Measurements from ENCODE around the gene PXK. TPM values are rescaled to one million over a fixed set of nuclear protein-coding genes. Genes with fewer than 3 reads are reported as not detected.

Gene PXK
- total and polyA plus RNA-seq, 7 experiments from 2014 or later: 17.3 to 38.9 (median 23.1) TPM

- Histone ChIP-seq H3K27me3 (ENCODE audit: control insufficient read depth in 2 of 2, insufficient read depth in 2 of 2, low read length in 2 of 2) (no peaks in the 10 kb centered on the region), H3K9me3 (ENCODE audit: control insufficient read depth in 2 of 3, low read length in 3 of 3) (no peaks in the 10 kb centered on the region), H3K36me3 (ENCODE audit: control insufficient read depth in 2 of 3, insufficient read depth in 3 of 3, low read length in 3 of 3) (peaks cover 32 to 87% (median 48%) of the 10 kb centered on the region in 3 experiments), H3K4me1 (ENCODE audit: control insufficient read depth in 2 of 2, insufficient read depth in 2 of 2, low read length in 2 of 2) (peaks cover 9 to 11% of the 10 kb centered on the region in 2 donors), H3K4me3 (ENCODE audit: low read length) (no peak overlapping the region), H3K27ac (ENCODE audit: low read depth, low read length) (no peak overlapping the region)
- intact Hi-C loops (cut with micrococcal nuclease): no loop called here
- Mint-ChIP-seq H3K9me3 (no peaks in the 10 kb centered on the region), H3K4me1 (peaks cover 7 to 20% (median 11%) of the 10 kb centered on the region in 7 donors), H3K4me3 (no peak overlapping the region), H3K36me3 (peaks cover 10 to 35% (median 18%) of the 10 kb centered on the region in 5 donors), H3K27ac (peak overlapping the region in 2 of 9 donors; percentile 7 to 62), H3K27me3 (no peaks in the 10 kb centered on the region)
- DNase-seq (no peak), ATAC-seq (no peak)
- ChIA-PET POLR2A (interaction anchor here (0.6 to 1.7 kb wide), 3 partner anchors 10 to 871 kb away, joined by 3 read pairs; no protein-coding TSS in a partner anchor), CTCF (interaction anchor here (1.4 kb wide), 1 partner anchor 14 kb away, joined by 3 read pairs; no protein-coding TSS in a partner anchor)
Observed at GRCh38 chr3:58427661-58428361, 95.1 kb downstream of the PXK start.

- no peaks in the 10 kb centered on the region for H3K9me3 ChIP-seq (ENCODE audit: control insufficient read depth in 2 of 3, low read length in 3 of 3)
- CTCF ChIA-PET: interaction anchor here (0.6 to 1.6 kb wide), 4 partner anchors 10 to 192 kb away, joined by 3 to 6 read pairs (median 3); partner anchors contain the start of gene ABHD6
- Mint-ChIP-seq H3K36me3 (peaks cover 9 to 32% (median 12%) of the 10 kb centered on the region in 5 donors), H3K4me3 (no peak overlapping the region), H3K9me3 (no peaks in the 10 kb centered on the region), H3K27ac (no peak overlapping the region), H3K27me3 (no peaks in the 10 kb centered on the region), H3K4me1 (peaks cover 15 to 36% (median 26%) of the 10 kb centered on the region in 7 donors)
- no peak overlapping the region for H3K27ac ChIP-seq (ENCODE audit: low read depth, low read length)
- no peak overlapping the region for H3K4me3 ChIP-seq (ENCODE audit: low read length)
- POLR2A ChIA-PET: interaction anchor here (0.6 to 1.7 kb wide), 4 partner anchors 8 to 123 kb away, joined by 3 to 4 read pairs (median 4); partner anchors contain the start of gene HTD2
- H3K27me3 ChIP-seq (ENCODE audit: control insufficient read depth in 2 of 2, insufficient read depth in 2 of 2, low read length in 2 of 2): no peaks in the 10 kb centered on the region
- H3K4me1 ChIP-seq (ENCODE audit: control insufficient read depth in 2 of 2, insufficient read depth in 2 of 2, low read length in 2 of 2): peaks cover 14 to 15% of the 10 kb centered on the region in 2 donors
- DNase-seq: no peak
- ATAC-seq: no peak
- H3K36me3 ChIP-seq (ENCODE audit: control insufficient read depth in 2 of 3, insufficient read depth in 3 of 3, low read length in 3 of 3): peaks cover 32 to 70% (median 48%) of the 10 kb centered on the region in 3 experiments
- intact Hi-C loops (cut with micrococcal nuclease): loop anchor here (5.0 kb wide), 2 partner anchors 43 to 1872 kb away; partner anchors contain the start of gene CCDC66 (in 1 of the 2)
Observed at GRCh38 chr3:58429657-58430056, 97.0 kb downstream of the PXK start.

GRCh38 chr3:58432905-58433304 lies 100.2 kb downstream of the PXK start:
- ATAC-seq: no peak
- no peak for DNase-seq

GRCh38 chr3:58433400-58434167 lies 100.9 kb downstream of the PXK start, which contains the start of gene PDHB:
Gene PDHB, minus strand, starts transcription at chr3:58433832. Its CDS starts 23 bp downstream, at chr3:58433809.
- no peaks in the 10 kb centered on the region for H3K9me3 ChIP-seq (ENCODE audit: control insufficient read depth in 2 of 3, low read length in 3 of 3)
- Mint-ChIP-seq H3K9me3 (no peaks in the 10 kb centered on the region), H3K4me1 (peaks cover 15 to 34% (median 27%) of the 10 kb centered on the region in 7 donors), H3K36me3 (peaks cover 0 to 16% (median 5%) of the 10 kb centered on the region in 5 donors), H3K27ac (peak within 1 kb of the TSS; percentile 94 to 98 (median 97)), H3K4me3 (peak within 1 kb of the TSS; percentile 90 to 98 (median 95)), H3K27me3 (peaks cover 0 to 9% (median 0%) of the 10 kb centered on the region in 5 donors)
- ChIA-PET CTCF (interaction anchor here (1.1 kb wide), 2 partner anchors 15 to 30 kb away, joined by 3 to 4 read pairs; no protein-coding TSS in a partner anchor), POLR2A (interaction anchor here (0.6 to 3.2 kb wide), 7 partner anchors 9 to 127 kb away, joined by 3 to 18 read pairs (median 4); partner anchors contain the start of genes HTD2, KCTD6 and RPP14)
- intact Hi-C loops (cut with micrococcal nuclease): loop anchor here (1.0 to 5.0 kb wide), 16 partner anchors 19 to 1876 kb away; partner anchors contain the start of genes ABHD6 (in 2 of the 2), HTD2 (in 2 of the 2), RPP14 (in 2 of the 2) and ARF4 (in 1 of the 2)
- DNase-seq (peak; percentile 78 to 91 (median 90)), ATAC-seq (peak; percentile 98)
- no peaks in the 10 kb centered on the region for H3K27me3 ChIP-seq (ENCODE audit: control insufficient read depth in 2 of 2, insufficient read depth in 2 of 2, low read length in 2 of 2)
- peak within 1 kb of the TSS; percentile 81 for H3K27ac ChIP-seq (ENCODE audit: low read depth, low read length)
- H3K4me3 ChIP-seq (ENCODE audit: low read length): peak within 1 kb of the TSS; percentile 92
- H3K4me1 ChIP-seq (ENCODE audit: control insufficient read depth in 2 of 2, insufficient read depth in 2 of 2, low read length in 2 of 2): peaks cover 14 to 15% of the 10 kb centered on the region in 2 donors
- H3K36me3 ChIP-seq (ENCODE audit: control insufficient read depth in 2 of 3, insufficient read depth in 3 of 3, low read length in 3 of 3): peaks cover 22 to 33% (median 30%) of the 10 kb centered on the region in 3 experiments

More at GRCh38 chr3:58432905-58433304, 100.2 kb downstream of the PXK start:
- no peaks in the 10 kb centered on the region for H3K27me3 ChIP-seq (ENCODE audit: control insufficient read depth in 2 of 2, insufficient read depth in 2 of 2, low read length in 2 of 2)
- peak overlapping the region; percentile 90 to 98 (median 95) for H3K4me3 Mint-ChIP-seq
- H3K4me1 Mint-ChIP-seq: peaks cover 15 to 41% (median 27%) of the 10 kb centered on the region in 7 donors
- H3K9me3 ChIP-seq (ENCODE audit: control insufficient read depth in 2 of 3, low read length in 3 of 3): no peaks in the 10 kb centered on the region
- peaks cover 28 to 40% (median 32%) of the 10 kb centered on the region in 3 experiments for H3K36me3 ChIP-seq (ENCODE audit: control insufficient read depth in 2 of 3, insufficient read depth in 3 of 3, low read length in 3 of 3)
- peaks cover 14 to 15% of the 10 kb centered on the region in 2 donors for H3K4me1 ChIP-seq (ENCODE audit: control insufficient read depth in 2 of 2, insufficient read depth in 2 of 2, low read length in 2 of 2)
- H3K4me3 ChIP-seq (ENCODE audit: low read length): peak overlapping the region; percentile 92
- POLR2A ChIA-PET: interaction anchor here (0.6 to 3.2 kb wide), 7 partner anchors 8 to 127 kb away, joined by 3 to 18 read pairs (median 4); partner anchors contain the start of genes HTD2, KCTD6 and RPP14
- H3K27me3 Mint-ChIP-seq: peaks cover 0 to 9% (median 0%) of the 10 kb centered on the region in 5 donors
- CTCF ChIA-PET: interaction anchor here (1.1 kb wide), 1 partner anchor 14 kb away, joined by 3 read pairs; no protein-coding TSS in a partner anchor
- no peaks in the 10 kb centered on the region for H3K9me3 Mint-ChIP-seq
- intact Hi-C loops (cut with micrococcal nuclease): loop anchor here (1.0 to 5.0 kb wide), 16 partner anchors 18 to 1876 kb away; partner anchors contain the start of genes ABHD6 (in 2 of the 2), HTD2 (in 2 of the 2), RPP14 (in 2 of the 2) and ARF4 (in 1 of the 2)
- H3K36me3 Mint-ChIP-seq: peaks cover 4 to 22% (median 10%) of the 10 kb centered on the region in 5 donors
- peak overlapping the region; percentile 81 for H3K27ac ChIP-seq (ENCODE audit: low read depth, low read length)
- peak overlapping the region; percentile 94 to 98 (median 97) for H3K27ac Mint-ChIP-seq

- CTCF ChIA-PET: interaction anchor here (1.1 kb wide), 1 partner anchor 29 kb away, joined by 4 read pairs; no protein-coding TSS in a partner anchor
- peak overlapping the region; percentile 78 to 97 (median 96) for H3K27ac Mint-ChIP-seq
- no peaks in the 10 kb centered on the region for H3K27me3 ChIP-seq (ENCODE audit: control insufficient read depth in 2 of 2, insufficient read depth in 2 of 2, low read length in 2 of 2)
- peaks cover 0 to 14% (median 0%) of the 10 kb centered on the region in 5 donors for H3K27me3 Mint-ChIP-seq
- no peaks in the 10 kb centered on the region for H3K9me3 ChIP-seq (ENCODE audit: control insufficient read depth in 2 of 3, low read length in 3 of 3)
- POLR2A ChIA-PET: interaction anchor here (1.4 to 3.2 kb wide), 3 partner anchors 57 to 128 kb away, joined by 4 to 18 read pairs (median 10); partner anchors contain the start of genes HTD2, KCTD6 and RPP14
- peaks cover 15 to 33% (median 27%) of the 10 kb centered on the region in 7 donors for H3K4me1 Mint-ChIP-seq
- peaks cover 0 to 11% (median 5%) of the 10 kb centered on the region in 5 donors for H3K36me3 Mint-ChIP-seq
- H3K36me3 ChIP-seq (ENCODE audit: control insufficient read depth in 2 of 3, insufficient read depth in 3 of 3, low read length in 3 of 3): peaks cover 16 to 27% (median 26%) of the 10 kb centered on the region in 3 experiments
- intact Hi-C loops (cut with micrococcal nuclease): loop anchor here (5.0 kb wide), 2 partner anchors 38 to 1877 kb away; partner anchors contain the start of gene CCDC66 (in 1 of the 2)
- H3K4me3 Mint-ChIP-seq: peak overlapping the region; percentile 90 to 98 (median 95)
- H3K4me3 ChIP-seq (ENCODE audit: low read length): peak overlapping the region; percentile 43
- DNase-seq (no peak), ATAC-seq (no peak)
- H3K4me1 ChIP-seq (ENCODE audit: control insufficient read depth in 2 of 2, insufficient read depth in 2 of 2, low read length in 2 of 2): peaks cover 14 to 15% of the 10 kb centered on the region in 2 donors
- peak overlapping the region; percentile 58 for H3K27ac ChIP-seq (ENCODE audit: low read depth, low read length)
- no peaks in the 10 kb centered on the region for H3K9me3 Mint-ChIP-seq
Observed at GRCh38 chr3:58434168-58434504, 101.4 kb downstream of the PXK start.

All from naive thymus-derived CD4-positive, alpha-beta T cell (primary cell).